ENCODE measurements around the gene TAS2R7.
"Not testable (repeated sequence)": the region's sequence is repeated elsewhere in the genome, so short reads cannot be mapped to it uniquely, and the experiment has no call there.

The TAS2R7 gene, protein sequence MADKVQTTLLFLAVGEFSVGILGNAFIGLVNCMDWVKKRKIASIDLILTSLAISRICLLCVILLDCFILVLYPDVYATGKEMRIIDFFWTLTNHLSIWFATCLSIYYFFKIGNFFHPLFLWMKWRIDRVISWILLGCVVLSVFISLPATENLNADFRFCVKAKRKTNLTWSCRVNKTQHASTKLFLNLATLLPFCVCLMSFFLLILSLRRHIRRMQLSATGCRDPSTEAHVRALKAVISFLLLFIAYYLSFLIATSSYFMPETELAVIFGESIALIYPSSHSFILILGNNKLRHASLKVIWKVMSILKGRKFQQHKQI

DNA sequence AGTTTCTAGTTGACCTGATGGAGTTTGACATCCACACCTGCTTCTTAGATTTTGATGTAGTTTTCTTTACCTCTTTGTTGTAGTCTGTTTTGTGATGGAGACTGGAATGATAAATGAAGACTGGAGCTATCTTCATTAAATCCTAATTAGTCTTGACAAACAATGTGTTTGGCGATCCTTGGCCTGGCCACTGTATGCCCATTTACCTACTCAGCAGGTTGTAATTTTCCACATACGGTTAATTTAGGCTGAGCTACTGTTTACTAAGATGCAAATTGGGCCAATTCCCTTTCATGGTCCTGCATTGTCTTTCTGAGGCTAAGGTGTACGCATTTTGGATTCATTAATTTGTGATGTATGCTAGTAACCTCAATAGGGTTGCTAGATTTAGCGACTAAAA is at the start of gene TAS2R7:
Gene TAS2R7 (minus strand): TSS at position 41 of the 400 bp plus-strand sequence. CDS start 57 bp downstream, outside the sequence.
- no peak for DNase-seq

DNA sequence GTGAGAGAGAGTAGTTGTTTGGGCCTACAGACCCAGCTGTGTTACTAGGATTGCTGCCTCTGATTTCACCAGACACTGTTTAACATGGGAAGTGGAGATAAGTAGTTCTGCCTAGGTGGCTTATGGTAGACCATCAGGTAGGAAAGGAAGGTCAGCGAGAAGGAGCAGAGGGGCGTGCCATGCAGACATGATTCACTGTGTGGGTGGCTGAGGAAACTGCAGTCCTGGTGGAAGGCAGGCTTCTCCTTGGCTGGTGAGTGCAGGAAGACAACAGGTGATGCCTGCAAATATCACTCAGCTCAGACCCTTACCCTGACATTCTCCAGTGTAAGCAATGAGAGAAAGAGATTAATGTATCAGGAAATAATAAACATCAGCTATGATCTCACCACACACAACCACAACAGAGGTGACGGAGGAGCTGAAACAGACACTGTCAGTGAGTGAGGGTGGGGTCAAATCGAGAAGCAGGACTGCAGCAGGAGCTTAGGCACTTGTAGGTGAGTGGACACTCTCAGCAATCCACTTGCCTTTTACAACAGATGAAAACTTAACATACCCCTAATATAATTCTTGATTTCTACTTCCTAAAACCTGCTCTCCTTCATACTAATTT is 48.9 kb upstream of the TAS2R7 start:
- no peak for DNase-seq

DNA sequence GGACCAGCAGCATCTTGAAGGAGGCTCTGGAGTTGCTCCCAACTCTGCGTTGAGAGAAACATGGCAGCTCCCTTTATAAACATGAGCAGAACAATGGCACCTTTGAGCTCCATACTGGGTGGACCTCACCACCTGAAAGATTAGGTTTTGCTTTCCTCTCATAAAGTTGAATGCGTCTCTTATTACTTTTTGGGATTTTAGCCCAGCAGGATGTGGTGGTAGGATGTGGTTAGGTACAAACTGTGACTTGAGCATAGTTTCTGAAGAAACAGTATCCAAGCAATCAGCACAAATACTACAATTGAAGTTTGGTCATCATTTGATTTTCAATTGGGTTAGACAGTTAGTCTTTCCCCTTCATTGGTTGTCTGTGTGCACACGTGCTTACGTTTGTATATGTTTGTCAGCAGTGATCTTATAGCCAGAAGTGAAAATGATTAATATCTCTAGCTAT is 47.0 kb upstream of the TAS2R7 start, which contains the start of gene PRR4:
Gene PRR4 (minus strand): TSS at position 51 of the 454 bp plus-strand sequence. CDS start 38 bp downstream, at position 13.
- no peak for DNase-seq

DNA sequence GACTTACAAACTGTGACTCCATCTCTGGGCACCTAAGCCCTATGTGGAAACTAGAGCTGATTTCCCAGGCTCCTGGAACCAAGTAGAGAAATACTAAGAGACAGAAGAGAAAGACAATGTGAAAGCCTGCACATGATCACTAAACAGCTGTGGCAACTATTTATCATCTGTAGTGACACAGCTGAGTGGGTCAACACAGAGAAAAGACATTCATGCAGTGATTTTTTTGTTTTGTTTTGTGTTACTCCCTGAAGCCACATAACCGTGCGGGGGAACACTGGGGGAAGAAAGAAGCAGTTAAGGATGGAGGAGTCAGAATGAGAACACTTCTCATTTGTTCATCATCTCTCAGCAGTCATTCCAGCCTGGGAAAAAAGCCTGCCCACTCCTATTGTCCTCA is 45.3 kb upstream of the TAS2R7 start:
- DNase-seq: no peak

DNA sequence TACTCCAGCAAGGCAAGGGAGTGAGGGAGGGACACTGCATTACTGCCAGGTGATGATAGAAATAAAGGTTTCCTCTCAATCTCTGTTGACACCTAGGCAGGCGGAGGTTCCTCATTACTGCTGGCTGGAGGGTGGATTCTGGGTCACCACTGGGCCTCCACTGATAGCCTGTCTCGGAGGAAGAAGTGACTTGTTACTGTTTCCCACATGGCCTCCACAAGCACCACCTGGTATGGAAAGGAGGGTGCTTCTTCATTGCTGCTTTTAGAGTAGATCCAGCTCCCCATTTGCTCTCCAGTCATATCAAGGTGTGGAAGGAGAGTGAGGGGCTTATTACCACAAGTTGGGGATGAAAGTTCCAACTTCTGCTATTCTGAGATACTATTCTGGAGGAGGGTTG is 40.4 kb upstream of the TAS2R7 start:
- DNase-seq: no peak

DNA sequence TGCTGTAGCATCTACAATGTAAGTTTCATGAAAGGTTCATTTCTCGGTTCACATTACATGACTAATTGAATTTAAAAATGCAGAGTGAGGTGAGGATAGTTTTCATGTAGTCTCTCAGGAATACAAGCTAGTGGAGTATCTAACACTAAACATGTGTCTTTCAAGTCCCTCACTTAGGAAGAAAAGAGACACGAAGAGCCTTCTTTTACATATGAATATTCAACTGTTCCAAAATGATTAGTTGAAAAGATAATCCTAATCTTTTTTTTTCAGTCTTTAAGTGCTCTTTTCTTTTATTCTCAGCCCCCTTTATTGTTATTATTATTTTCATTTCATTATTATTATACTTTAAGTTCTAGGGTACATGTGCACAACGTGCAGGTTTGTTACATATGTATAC is 36.0 kb upstream of the TAS2R7 start:
- DNase-seq: no peak

DNA sequence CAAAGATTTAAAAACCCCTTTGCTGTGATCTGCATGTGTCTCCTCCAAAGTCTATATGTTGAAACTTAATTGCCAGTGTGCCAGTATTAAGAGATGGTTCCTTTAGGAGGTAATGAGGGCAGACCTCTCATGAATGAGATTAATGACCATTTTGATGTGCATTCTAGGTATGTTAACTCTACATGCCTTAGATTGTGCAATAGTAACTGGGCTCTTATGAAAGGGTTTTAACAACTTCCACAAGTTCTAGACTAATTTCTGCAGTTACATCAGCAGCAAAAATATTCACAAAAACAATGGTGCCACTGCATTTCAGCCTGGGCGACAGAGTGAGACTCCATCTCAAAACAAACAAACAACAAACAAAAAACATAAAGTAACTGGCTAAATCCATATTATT is 27.6 kb upstream of the TAS2R7 start:
- no peak for DNase-seq

DNA sequence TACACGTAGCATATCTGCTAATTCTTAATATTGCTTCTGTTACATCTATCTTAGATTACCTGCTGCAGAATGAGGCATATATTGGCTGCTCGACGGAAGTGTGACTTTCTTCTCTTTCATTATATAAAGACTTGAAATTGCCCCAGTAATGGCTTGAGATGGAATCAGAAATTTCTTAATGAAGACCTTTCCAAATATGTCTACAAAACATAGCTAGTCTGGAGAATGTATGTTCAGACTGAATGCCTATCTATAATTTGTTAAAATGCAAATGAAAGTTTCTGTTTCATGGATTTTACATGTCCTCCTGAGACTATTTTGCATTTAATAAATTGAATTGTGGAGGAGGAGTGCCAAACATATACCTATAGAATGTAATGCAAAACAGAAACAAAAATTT is 23.8 kb upstream of the TAS2R7 start, which contains the start of gene TAS2R10:
Gene TAS2R10 (minus strand): TSS at position 101 of the 400 bp plus-strand sequence. CDS start 89 bp downstream, at position 12.
- DNase-seq: no peak

DNA sequence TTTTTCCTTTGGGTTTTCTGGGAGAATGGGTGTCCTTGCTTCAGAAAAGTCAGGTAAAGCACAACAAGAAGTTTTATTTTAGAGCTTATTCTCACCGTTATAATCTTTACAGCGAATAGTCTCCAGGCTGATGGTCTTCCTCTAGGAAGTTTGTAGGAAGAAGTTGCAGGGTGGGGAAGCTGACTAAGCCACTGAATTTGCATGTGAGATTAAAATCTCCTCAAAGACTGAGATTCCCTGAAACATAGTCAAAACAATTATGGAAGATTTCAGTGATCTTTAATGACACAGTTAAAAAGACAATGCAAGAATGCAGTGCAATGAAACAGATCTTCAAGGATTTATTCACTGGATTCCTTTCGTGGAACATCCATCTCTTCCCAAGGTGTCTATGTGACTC is 22.5 kb upstream of the TAS2R7 start:
- DNase-seq: no peak

DNA sequence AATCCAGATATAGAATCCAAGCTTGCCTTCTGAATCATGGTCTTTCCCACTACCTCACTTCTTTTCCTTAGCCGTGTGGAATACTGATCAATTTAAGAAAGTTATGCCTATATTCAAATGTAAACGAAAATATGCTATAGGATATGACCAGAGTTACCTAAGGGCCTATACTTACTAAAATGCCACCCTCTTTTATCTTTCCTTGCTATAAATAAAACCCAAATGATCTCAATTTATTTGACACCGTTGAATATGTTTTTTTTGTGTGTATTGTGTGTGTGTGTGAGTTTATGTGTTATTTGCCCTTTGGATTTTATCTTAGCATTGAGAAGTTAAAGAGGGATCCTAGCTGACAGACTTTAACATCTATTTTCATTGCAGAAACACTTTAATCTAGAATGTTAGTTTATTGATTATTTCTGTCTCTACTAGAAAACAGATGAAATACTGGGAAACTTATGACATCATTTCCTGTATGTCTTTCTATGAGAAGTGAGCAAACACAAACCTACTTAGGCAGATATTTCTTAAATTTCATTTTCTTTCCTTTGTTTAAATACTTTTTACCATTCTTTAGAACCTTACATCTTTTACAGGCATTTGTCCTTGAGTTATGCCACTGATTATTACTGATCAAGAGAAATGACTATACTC is 9.6 kb upstream of the TAS2R7 start:
- no peak for DNase-seq

DNA sequence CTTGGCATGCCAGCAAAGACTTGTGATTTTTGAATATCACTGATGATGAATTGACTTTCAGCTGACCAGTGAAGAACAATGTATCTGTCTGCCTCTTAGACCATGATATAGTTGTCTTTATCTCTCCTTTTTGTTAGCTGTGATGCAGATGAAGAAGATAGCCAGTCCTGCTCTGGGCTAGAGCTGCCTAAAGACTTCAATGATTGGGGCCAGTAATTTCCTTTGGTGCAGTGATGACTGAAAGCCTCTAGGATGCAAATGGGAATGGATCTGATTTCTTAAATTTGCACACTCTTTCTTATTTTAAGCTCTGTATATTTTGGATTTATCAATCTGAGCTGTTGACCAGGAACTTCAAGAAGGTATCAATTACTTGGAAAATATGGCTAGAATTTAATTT is 7.6 kb upstream of the TAS2R7 start, which contains the start of gene TAS2R9:
Gene TAS2R9 (minus strand): TSS at position 101 of the 400 bp plus-strand sequence. CDS start 93 bp downstream, at position 8.
- no peak for DNase-seq

DNA sequence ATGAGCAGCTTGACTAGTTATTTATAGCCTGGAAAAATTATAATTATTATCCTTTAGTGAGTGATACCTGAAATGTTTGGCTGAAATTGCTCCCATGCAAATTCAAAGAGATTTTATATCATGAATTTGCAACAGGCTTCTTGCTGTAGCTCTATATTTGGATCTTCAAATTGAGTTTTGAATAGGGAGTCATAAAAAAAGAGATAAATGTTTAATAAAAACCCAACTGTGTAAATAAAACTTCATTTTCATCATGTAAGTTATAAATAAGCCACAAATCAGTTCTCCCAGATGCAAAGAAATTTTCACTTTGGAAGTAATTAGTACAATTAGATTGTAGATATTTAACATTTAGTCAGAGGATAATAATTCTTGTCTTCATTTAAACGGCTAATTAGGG is 4.8 kb upstream of the TAS2R7 start, which contains the start of gene TAS2R8:
Gene TAS2R8 (minus strand): TSS at position 101 of the 400 bp plus-strand sequence. CDS start 306 bp downstream, outside the sequence.
- no peak for DNase-seq

DNA sequence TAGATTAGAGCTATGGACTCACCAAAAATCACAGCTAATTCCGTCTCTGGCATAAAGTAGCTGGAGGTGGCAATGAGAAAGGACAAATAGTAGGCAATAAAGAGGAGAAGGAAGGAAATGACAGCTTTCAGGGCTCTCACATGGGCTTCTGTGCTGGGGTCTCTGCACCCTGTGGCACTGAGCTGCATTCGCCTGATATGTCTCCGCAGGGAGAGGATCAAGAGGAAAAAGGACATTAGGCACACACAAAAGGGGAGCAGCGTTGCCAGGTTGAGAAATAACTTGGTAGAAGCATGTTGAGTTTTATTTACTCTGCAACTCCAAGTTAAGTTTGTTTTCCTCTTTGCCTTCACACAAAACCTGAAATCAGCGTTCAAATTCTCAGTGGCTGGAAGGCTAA is 686 bp downstream of the TAS2R7 start:
- DNase-seq: no peak

DNA sequence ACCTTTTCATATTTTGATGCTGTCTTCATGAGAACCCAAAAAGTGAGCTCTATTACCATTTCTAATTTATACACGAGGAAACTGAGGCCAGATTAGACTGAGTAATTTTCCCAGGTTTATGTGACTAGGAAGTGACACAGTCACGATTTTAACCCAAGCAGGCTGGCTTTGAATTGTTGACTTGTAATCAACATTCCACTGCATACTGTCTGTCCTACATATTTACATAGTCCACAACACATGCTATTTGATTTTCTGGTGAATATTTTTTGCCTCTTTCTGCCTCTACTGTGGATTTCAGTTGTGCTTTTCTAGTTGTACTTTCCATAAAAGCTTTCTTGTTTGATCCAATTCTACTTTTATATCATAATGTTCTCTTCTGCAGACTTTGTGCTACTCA is 8.2 kb downstream of the TAS2R7 start:
- no peak for DNase-seq

DNA sequence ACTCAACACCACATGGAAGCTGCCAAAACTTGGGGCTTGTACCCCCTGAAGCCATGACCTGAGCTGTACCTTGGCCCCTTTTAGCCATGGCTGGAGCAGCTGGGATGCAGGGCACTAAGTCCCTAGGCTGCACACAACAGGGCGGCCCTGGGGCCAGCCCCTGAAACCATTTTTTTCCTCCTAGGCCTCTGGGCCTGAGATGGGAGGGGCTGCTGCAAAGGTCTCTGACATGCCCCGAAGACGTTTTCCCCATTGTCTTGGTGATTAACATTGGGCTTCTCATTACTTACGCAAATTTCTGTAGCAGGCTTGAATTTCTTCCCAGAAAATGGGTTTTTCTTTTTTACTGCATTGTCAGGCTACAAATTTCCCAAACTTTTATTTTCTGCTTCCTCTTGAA is 10.7 kb downstream of the TAS2R7 start:
- not testable (repeated sequence) for DNase-seq

DNA sequence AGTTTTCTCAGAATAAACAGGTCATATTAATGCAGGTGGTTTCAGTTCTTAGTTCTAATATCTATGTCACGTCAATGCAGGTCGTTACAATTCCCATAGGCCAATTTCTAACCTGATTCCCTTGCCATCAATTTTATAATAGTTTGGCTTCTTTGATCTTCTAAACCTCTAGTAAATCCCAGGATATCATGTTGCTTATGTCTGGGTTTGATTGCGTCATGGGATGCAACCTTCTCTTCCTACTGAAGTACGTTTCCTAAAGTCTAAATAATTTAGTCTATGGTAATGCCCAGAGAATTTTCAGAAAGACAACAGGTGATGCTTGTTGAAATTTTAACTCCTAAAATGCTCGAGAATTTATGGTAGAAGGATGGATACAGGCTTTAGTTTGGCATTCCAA is 19.2 kb downstream of the TAS2R7 start:
- no peak for DNase-seq

DNA sequence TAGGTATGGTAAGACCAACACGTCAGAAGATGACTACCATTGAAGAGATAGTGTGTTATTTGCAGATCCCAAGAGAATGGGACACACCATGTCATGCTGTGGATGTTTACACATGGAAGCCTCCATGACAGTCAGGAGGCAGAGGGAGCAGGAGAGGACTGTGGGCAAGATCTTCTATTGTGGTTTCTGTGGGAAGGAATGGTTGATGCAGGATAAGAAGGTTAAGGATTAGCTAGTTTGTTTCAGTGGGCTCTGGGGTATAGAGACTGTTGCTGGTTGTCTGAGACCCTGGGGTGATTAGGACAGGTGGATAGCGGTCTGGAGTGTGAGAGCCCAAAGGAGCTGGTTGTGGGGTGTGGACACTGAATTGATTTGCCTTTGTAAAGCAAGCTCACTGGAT is 23.3 kb downstream of the TAS2R7 start:
- DNase-seq: no peak

DNA sequence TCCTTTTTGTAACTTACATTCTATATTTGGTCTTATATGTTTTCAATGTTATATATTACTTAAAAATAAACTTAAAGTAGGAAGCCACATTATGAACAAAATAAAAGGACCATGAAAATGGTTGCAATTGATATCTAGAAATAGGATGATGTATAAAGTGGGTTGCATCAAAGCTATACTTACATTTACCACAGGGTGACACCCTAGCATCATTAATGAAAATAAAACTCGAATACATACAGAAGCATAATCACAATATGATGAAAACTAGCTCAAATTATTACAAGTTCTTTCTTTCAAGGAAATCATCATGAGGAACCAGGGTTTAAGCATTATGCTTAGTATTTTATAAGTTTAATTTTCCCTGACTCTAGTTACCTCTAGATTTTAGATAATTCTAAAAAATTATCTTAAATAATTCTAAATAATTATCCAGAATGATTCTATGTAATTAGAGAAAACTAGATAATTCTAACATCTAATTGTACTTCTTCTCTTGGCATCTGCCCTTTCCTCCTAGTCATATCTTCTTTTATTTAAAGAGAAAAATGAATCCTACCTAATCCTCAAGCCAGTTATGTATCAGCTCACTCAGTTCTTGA is 31.2 kb downstream of the TAS2R7 start:
- peak; percentile 13 for DNase-seq

DNA sequence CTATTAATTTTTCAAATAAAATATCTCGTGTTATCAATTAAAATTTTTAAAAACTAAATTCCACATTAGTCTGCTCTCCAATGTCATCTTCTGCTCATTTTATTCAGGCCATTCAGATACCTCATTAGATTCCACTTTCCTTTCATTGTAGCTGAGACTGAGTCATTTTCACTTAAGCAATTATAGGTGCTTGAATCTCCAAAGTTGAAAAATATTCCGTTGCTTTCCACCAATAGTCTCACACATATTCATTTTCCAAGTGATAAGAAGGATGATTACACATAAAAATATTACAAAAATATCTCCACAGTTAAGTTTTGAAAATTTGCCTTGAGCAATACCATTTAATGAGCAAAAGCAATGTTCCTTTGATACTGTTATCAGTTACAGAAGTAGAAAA is 42.8 kb downstream of the TAS2R7 start:
- DNase-seq: no peak

DNA sequence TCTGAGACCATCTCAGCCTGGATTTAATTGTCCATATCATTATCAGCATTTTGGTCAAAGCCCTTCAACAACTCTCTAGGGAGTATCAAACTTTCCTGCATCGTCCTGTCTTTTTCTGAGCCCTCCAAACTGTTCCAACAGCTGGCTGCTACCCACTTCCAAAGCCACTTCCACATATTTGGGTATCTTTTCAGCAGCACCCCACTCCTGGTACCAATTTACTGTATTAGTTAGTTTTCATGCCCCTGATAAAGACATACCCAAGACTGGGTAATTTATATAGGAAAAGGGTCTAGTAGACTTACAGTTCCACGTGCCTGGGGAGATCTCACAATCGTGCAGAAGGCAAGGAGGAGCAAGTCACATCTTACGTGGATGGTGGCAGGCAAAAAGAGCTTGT is 46.2 kb downstream of the TAS2R7 start:
- no peak for DNase-seq

DNA sequence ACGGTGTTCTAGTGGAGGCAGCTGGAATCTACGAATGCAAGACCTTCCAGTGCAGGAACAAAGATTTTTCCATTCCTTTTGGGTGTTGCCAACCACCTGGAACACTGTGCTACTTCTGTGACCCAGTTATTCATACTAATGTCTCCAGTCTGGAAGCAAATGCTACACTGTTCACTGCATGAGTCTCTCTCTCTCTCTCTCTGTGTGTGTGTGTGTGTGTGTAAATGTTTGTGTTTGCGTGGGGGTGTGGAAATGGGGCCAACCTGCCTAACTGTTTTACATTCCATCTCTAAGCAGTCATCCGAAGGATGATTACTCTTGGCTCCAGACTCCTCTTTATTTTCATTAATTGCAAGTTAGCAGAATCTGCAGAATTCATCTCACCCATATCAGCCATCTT is 49.4 kb downstream of the TAS2R7 start:
- DNase-seq: no peak
